Adrenal gland (tissue), 12 donors: ENCODE data around the gene DYRK1A. TPM values are rescaled to one million over a fixed set of nuclear protein-coding genes. Genes with fewer than 3 reads are reported as not detected.

Experiments
- DNase-seq, 7 donors: peaks; one replicate each; pipeline ENCODE4 v3.0.0-alpha.2; 2019 to 2020
- H3K27ac ChIP-seq, 5 donors: fragments of 200-600 bp; sonication (generic) in 4 of 5; 1 replicate in 3 of 5; 2 replicates in 2 of 5; pipeline versions ENCODE4 v1.5.1 to v1.8.0; 2016 to 2020; ENCODE audit warnings: mild to moderate bottlenecking in 1 of 5
- H3K27me3 ChIP-seq: fragments of 200-600 bp; 2 replicates; pipeline ENCODE4 v1.8.0; 2021
- H3K36me3 ChIP-seq, 2 donors: fragments of 200-600 bp; replicated peaks in 1 of 2; 1 replicate in 1 of 2; 2 replicates in 1 of 2; pipeline versions ENCODE4 v1.5.1 to v1.8.0; 2018 to 2022
- H3K4me1 ChIP-seq, 2 donors: fragments of 200-600 bp; replicated peaks in 1 of 2; 1 replicate in 1 of 2; 2 replicates in 1 of 2; pipeline versions ENCODE4 v1.5.1 to v1.8.0; 2018 to 2021
- H3K4me3 ChIP-seq, 4 donors: fragments of 200-600 bp; sonication (generic) in 3 of 4; one replicate each; pipeline ENCODE4 v1.5.1; 2016 to 2018
- H3K9me3 ChIP-seq, 3 donors: fragments of 200-600 bp; sonication (generic) in 1 of 3; replicated peaks in 1 of 3; 1 replicate in 2 of 3; 2 replicates in 1 of 3; pipeline versions ENCODE4 v1.5.1 to v1.8.0; 2016 to 2021
- POLR2A ChIP-seq, 2 donors: fragments of 450-650 bp; IDR thresholded peaks; one replicate each; pipeline ENCODE4 v1.6.1; 2017; ENCODE audit warnings: antibody characterized with exemption in 2 of 2, mild to moderate bottlenecking in 2 of 2, moderate library complexity in 1 of 2
- WGBS, 4 donors: extraction: QIAGEN DNeasy Blood & Tissue Kit in 2 of 4; methylation state at CpG; one replicate each; pipeline versions ENCODE4 v1.1.5 to v1.1.7; 2013 to 2017; 5-methylcytosine and 5-hydroxymethylcytosine counted together
- intact Hi-C, 2 donors: fragments of 100-400 bp; cut with DNase I; formaldehyde crosslinking; loops; one replicate each; pipeline versions ENCODE4 v1.14.1 to v1.15.0; 2022 to 2023
- polyA plus RNA-seq, 3 donors: library from polyadenylated mRNA; stranded (reverse); fragments of 200-250 nt in 2 of 3; fragments of 350-450 nt in 1 of 3; fragmentation: Illumina TruSeq in 1 of 3; extraction: RNeasy Lipid Tissue Mini Kit (QIAGEN cat#74804) in 1 of 3; gene quantifications; one replicate each; pipeline ENCODE4 v1.2.3, GENCODE V29; 2013 to 2014
- total RNA-seq, 9 donors: library from RNA; depleted of rRNA in 4 of 9; stranded (reverse); fragments of >200 nt in 4 of 9; fragments of 120-200 nt in 1 of 9; fragmentation: NEBNext Ultra II Directional in 1 of 9; extraction: Animal tissue kit (Norgen Biotek cat#: 25700) in 1 of 9; gene quantifications; one replicate each; pipeline versions ENCODE4 v1.1.0 to v1.2.4, GENCODE V29; 2013 to 2023
- TF ChIP-seq, protein P1 (sequence below), 6 experiments: fragments of 450-650 bp in 4 of 6; fragments of 200-600 bp in 2 of 6; sonication (generic) in 1 of 6; IDR thresholded peaks; 1 replicate in 5 of 6; 2 replicates in 1 of 6; pipeline versions ENCODE4 v1.5.1 to v1.8.0; 2016 to 2021; ENCODE audit warnings: antibody characterized with exemption in 6 of 6, mild to moderate bottlenecking in 2 of 6, moderate library complexity in 1 of 6
- donor health status: healthy with polysubstance abuse.
- donor health status: Bipolar disorder and iron deficiency.
- donor health status: DM: yes; HTN: yes; CAD: no.
- donor health status: DM: no; HTN: no; CAD: no.
- donor health status: DM: no; HTN: no; CAD: no.
- donor health status: DM: yes; HTN: yes; CAD: no.

The DYRK1A gene
- total and polyA plus RNA-seq, 12 donors = 23.6 to 92.3 (median 57.7) TPM

DNA sequence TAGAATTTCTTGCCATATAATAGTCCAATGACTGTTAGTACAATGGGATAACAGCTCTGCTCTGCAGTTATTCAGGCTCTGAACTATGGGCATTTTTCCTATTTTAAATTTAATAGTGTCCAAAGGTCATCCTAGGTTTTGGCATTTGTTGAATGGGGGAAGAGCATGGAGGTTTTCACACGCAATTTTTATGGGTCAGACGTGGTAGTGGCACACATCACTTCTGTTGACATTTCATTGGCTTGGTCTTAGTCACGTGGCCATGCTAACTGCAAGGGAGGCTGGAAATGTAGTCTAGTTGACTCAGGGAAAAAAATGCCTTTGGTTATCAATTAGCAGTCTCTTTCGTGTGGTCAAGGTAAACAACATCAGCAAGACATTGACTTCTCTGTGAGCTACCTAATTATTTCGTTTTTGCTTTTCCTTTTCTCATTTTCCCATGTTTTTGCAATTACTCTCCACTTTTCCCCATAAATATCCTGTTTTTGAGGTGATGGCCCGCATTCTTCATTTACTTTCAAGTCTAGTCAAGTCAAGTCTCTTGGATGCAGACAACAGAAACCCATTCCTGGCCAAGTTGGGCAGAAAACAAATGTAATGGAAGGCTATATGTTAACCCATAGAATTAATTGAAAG lies 82.8 kb downstream of the DYRK1A start:
- Histone ChIP-seq H3K27ac (no peak overlapping the region), H3K36me3 (no peaks in the 10 kb centered on the region), H3K9me3 (no peaks in the 10 kb centered on the region), H3K27me3 (no peaks in the 10 kb centered on the region), H3K4me1 (peaks cover 22 to 62% of the 10 kb centered on the region in 2 donors), H3K4me3 (no peak overlapping the region)
- intact Hi-C loops = loop anchor here in 1 of 2 donors (10.0 kb wide), 1 partner anchor 75 kb away; no protein-coding TSS in a partner anchor
- DNase-seq = no peak
- WGBS, 4 donors = 56 to 70% (median 66%) methylated on average over 6 of the region's 6 CpGs
- TF ChIP-seq, protein P1, sequence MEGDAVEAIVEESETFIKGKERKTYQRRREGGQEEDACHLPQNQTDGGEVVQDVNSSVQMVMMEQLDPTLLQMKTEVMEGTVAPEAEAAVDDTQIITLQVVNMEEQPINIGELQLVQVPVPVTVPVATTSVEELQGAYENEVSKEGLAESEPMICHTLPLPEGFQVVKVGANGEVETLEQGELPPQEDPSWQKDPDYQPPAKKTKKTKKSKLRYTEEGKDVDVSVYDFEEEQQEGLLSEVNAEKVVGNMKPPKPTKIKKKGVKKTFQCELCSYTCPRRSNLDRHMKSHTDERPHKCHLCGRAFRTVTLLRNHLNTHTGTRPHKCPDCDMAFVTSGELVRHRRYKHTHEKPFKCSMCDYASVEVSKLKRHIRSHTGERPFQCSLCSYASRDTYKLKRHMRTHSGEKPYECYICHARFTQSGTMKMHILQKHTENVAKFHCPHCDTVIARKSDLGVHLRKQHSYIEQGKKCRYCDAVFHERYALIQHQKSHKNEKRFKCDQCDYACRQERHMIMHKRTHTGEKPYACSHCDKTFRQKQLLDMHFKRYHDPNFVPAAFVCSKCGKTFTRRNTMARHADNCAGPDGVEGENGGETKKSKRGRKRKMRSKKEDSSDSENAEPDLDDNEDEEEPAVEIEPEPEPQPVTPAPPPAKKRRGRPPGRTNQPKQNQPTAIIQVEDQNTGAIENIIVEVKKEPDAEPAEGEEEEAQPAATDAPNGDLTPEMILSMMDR (IDR thresholded peaks at IDR 0.05) = no peak
- TF ChIP-seq POLR2A (IDR thresholded peaks at IDR 0.05) = no peak

DNA sequence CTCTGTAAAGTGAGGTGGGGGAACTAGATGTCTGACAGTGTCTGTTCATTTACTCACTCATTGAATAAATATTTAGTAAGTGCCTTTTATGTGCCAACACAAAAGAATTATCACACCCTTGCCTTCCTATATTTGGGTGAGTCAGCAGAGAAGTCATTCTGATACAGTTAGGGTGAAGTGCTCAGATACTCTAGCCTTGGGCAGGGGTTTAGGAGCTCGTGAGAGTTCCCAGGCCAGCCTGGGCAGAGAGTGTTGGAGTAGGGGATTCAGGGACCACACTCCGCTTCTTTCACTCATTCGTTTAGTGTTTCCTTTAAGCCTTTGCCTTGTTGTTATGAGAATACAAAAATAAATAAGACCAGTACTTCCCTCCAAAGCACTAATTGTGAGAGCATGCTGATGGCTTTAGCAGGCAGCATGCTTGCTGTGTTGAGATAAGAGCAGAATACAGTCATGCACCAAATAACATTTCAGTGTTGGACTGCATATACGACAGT lies 83.9 kb downstream of the DYRK1A start:
- H3K27ac ChIP-seq = no peak overlapping the region
- H3K36me3 ChIP-seq = no peaks in the 10 kb centered on the region
- H3K9me3 ChIP-seq = no peaks in the 10 kb centered on the region
- no peaks in the 10 kb centered on the region for H3K27me3 ChIP-seq
- 71 to 77% (median 76%) methylated on average over 4 of the region's 4 CpGs for WGBS, 4 donors
- peaks cover 28 to 62% of the 10 kb centered on the region in 2 donors for H3K4me1 ChIP-seq
- no peak for DNase-seq
- intact Hi-C loops = no loop called here
- H3K4me3 ChIP-seq = no peak overlapping the region
- TF ChIP-seq, protein P1 (IDR thresholded peaks at IDR 0.05) = no peak
- no peak for TF ChIP-seq POLR2A (IDR thresholded peaks at IDR 0.05)

DNA sequence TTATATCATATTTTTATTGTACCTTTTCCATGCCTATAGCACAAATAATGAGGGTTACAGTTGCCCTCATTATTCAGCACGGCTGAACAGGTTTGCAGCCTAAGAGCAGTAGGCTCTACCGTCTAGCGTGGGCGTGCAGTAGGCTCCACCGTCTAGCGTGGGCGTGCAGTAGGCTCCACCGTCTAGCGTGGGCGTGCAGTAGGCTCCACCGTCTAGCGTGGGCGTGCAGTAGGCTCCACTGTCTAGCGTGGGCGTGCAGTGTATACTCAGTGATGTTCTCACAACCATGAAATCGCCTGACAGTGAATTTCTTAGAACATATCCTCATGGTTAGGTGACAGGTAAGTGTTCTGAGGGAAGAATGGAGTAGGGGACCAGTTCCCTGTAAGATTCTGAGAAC lies 84.9 kb downstream of the DYRK1A start:
- intact Hi-C loops = no loop called here
- peaks cover 30 to 62% of the 10 kb centered on the region in 2 donors for H3K4me1 ChIP-seq
- no peaks in the 10 kb centered on the region for H3K9me3 ChIP-seq
- TF ChIP-seq, protein P1 (IDR thresholded peaks at IDR 0.05) = no peak
- no peak for TF ChIP-seq POLR2A (IDR thresholded peaks at IDR 0.05)
- no peak overlapping the region for H3K27ac ChIP-seq
- no peaks in the 10 kb centered on the region for H3K36me3 ChIP-seq
- 89 to 96% (median 94%) methylated on average over 16 of the region's 16 CpGs for WGBS, 4 donors
- H3K27me3 ChIP-seq = no peaks in the 10 kb centered on the region
- H3K4me3 ChIP-seq = no peak overlapping the region
- DNase-seq = no peak

DNA sequence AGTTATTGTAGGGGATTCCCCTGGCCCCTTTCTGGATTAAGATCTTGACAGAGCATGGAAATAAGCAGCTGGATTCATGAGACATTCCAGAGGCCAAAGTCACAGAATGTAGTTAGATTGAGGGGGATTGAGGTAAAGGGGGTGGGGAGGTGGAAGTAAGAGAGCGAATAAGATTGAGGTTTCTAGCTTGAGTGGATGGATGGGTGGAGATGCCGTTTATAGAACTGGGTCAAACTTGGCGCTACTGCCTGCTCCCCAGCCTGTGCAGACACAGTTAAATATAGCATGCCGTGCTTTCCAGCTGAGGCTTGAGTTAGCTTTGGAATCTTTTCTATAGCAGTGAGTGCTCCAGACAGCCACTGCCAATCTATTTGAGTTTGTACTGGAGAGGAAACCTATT lies 85.7 kb downstream of the DYRK1A start:
- intact Hi-C loops = no loop called here
- H3K4me1 ChIP-seq = peaks cover 22 to 58% of the 10 kb centered on the region in 2 donors
- H3K4me3 ChIP-seq = no peak overlapping the region
- no peaks in the 10 kb centered on the region for H3K9me3 ChIP-seq
- DNase-seq = peak in 2 of 7 donors; percentile 47 to 66
- peak overlapping the region in 1 of 5 donors; percentile 32 for H3K27ac ChIP-seq
- H3K36me3 ChIP-seq = no peaks in the 10 kb centered on the region
- no peaks in the 10 kb centered on the region for H3K27me3 ChIP-seq
- no peak for TF ChIP-seq POLR2A (IDR thresholded peaks at IDR 0.05)
- 24 to 40% (median 33%) methylated on average over 4 of the region's 4 CpGs for WGBS, 4 donors

DNA sequence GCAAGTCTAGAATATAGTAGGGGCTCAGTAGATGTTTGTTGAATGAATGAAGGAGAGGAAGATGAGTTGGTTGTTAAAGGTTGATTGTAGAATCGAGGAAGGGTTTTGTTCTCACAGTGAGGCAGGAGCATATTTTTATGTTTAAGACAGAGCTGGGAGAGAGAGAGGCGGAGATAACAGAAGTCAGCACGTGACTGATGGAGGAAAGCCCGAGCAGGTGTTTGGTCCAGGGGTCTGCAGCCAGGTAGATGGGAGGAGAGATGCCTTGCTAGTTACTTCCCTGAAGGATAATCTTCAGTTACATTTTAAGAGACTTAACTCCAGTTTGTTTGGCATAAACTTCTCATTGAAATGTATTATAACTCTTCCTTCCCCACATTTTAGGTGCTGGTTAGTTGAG lies 86.8 kb downstream of the DYRK1A start:
- Histone ChIP-seq H3K36me3 (no peaks in the 10 kb centered on the region), H3K27ac (no peak overlapping the region), H3K9me3 (no peaks in the 10 kb centered on the region), H3K27me3 (no peaks in the 10 kb centered on the region), H3K4me1 (peaks cover 20 to 59% of the 10 kb centered on the region in 2 donors), H3K4me3 (no peak overlapping the region)
- WGBS, 4 donors = 80 to 90% (median 83%) methylated on average over 4 of the region's 4 CpGs
- TF ChIP-seq POLR2A (IDR thresholded peaks at IDR 0.05) = no peak
- TF ChIP-seq, protein P1 (IDR thresholded peaks at IDR 0.05) = no peak
- no peak for DNase-seq
- intact Hi-C loops = no loop called here
